NCI-H1694 treated with DMSO at 0.1 percent for 48 hours (cell line): Measurements from ENCODE around the gene TGOLN2.

Source experiments
- DNase-seq: peaks from one replicate; lab custom pipeline; 2025; lab: John Stamatoyannopoulos, UW

Gene TGOLN2

DNA sequence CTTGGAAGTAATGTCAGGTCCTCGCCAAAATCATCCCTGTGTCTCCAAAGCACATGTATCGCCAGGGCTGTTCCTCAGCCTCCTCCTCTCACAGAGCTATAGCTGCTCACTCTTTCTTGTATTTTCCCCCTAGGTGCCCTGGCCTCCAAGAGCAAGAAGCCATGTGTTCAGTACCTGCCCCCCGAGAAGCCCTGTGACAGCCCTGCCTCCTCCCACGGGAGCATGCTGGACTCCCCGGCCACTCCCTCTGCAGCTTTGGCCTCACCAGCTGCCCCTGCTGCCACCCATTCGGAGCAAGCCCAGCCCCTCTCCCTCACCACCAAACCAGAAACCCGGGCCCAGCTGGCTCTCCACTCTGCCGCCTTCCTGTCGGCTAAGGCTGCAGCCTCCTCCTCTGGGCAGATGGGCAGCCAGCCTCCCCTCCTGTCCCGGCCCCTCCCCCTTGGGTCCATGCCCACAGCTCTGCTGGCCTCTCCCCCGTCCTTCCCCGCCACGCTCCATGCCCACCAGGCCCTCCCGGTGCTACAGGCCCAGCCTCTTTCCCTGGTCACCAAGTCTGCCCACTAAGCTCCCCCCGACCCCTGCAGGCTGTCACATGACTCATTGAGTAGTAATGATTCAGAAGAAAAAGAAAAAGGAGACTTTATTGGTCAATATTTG lies 18.8 kb downstream of the TGOLN2 start:
- peak; percentile 56 for DNase-seq

DNA sequence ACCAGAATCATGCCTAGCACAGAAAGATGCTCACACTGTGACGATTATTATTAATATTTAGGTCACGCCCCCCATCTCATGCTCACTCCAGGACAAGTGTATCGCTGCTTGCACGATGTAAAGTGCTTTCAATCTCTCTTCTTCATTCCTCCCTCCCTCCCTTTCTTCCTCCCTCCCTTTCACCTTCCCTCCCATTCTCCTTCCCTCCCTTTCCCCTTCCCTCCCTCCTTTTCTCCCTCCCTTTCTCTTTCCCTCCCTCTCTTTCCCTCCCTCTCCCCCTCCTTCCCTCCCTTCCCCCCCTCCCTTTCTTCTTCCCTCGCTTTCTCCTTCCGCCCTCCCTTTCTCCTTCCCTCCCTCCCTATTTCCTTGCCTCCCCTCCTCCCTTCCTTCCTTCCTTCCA lies 19.6 kb downstream of the TGOLN2 start:
- DNase-seq = no peak

DNA sequence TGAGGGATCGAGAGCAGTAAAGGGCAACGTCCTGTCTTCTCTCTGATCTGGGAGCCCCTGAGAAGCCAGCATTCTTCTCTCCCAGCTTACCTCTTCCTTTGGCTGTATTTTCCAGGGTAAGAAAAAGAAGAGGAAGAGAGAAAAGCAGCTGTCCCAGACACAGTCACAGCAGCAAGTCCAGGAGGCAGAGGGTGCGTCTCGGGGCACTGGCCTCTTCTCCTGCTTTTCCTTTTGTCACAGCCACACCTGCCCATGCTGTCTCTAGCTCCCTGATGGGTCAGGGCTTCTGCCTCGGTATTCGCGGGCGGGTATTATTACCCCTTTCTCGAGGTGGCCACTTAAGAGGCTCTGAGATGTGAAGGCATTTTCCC lies 20.3 kb downstream of the TGOLN2 start:
- DNase-seq = no peak

DNA sequence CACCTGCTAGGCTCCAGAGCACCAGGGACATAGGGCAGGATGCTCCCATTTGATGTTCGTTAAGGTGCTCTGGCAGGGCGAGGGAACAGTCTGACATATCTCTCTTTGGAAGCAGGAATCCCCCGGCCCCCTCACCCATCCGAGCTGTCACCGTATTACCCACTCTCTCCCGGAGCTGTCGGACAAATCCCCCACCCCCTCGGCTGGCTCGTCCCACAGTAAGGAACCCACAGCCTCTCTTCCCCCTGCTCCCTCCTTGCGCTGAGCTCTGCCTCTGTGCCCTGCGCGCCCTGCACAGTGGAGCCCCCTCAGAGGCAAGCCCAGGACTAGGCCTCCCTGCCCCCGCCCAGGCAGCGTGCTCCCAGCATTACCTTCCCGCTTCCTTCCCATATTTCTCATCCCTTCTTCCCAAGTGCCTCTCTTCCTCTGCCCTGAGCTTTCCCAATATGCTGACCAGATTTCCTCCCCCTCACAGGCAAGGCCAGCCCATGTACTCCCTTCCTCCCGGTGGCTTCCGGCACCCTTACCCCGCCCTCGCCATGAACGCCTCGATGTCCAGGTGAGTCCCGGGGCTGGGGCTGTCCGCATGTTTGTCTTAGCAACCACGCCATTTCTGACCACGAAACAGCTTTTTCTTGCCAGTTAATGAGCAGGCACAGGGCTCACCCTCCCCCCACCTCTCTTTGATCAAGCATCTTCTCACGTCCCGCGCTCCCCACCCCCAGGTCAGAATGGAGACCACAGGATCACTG lies 23.8 kb downstream of the TGOLN2 start:
- no peak for DNase-seq

- DNase-seq = peak; percentile 41
These were observed 25.7 kb downstream of the TGOLN2 start for GRCh38 chr2:85302121-85302520.

GRCh38 chr2:85291425-85292023 lies 36.3 kb downstream of the TGOLN2 start:
- no peak for DNase-seq

- DNase-seq = no peak
These were observed 39.5 kb downstream of the TGOLN2 start for GRCh38 chr2:85288244-85288725.

DNA sequence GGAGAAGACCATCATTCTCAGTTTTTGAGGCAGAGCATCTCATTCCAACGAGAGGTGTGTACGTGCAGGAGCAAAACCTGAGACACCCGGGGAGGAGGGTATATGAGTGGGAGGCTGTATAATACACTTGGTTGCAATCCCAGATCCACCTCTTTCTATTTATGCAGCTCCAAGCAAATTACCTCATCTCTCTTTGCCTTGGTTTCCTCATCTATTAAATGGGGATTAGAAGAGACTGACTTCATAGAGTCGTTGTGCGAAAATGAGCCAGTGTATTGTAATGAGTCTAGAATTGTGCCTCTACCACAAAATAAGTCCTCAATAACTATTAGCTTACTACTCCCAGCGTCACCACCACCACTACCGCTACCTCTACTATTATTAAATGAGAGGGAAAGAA lies 40.1 kb downstream of the TGOLN2 start:
- DNase-seq = no peak

DNA sequence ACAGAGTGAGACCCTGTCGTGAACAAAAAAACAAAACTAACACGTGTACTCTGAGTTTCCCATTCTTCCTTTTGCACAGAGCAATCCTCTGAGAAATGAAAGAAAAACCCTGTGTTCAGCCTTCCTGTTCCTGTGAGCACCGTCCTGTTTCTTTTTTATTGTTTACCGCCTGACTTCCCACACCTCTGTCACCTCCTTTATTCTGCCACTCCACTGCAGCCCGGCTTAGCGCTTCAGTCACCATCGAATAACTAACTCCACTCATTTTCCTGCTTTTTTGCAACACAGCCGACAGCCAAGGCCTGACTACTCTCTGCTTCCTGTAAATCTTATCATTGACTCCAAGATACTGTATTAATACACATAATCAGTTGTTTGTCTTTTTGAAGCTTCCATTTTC lies 40.9 kb downstream of the TGOLN2 start:
- no peak for DNase-seq

DNA sequence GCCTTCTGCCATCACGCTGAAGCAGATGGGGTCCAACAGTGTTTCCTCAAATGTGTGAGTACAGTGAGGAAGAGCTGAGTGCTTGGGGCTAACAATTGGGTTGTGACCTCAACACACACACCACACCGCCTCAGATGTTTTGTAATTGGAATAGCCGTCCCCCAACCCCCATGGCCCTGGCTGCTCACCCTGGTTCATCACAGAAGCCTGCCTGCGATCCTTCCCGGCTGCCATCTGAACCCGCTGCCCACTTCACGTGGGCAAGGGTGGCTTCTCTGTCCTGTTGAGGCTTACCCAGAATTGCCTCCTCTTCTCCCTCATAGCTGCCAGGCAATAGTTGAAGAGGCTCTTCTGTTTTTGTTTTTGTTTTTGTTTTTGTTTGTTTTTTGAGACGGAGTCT lies 44.1 kb downstream of the TGOLN2 start:
- no peak for DNase-seq

DNA sequence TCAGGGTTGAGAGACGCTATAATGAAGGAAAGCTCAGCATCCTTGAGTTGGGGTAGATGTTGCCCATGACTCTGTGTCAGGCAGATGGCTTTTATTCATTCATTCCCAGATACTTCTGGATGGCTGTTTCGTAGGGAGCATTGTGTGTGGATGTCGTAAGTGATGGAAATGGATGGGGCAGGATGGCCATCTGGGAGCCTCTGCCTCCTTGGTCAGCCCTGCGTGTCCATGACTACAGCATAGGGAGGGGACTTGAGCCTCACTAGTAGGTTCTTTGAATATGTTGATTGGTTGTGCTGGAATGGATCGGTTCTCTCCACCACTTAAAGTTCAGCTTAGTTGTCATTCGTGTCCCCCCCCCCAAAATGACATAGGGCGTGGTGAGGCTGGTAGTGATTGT lies 44.9 kb downstream of the TGOLN2 start:
- DNase-seq = no peak

DNA sequence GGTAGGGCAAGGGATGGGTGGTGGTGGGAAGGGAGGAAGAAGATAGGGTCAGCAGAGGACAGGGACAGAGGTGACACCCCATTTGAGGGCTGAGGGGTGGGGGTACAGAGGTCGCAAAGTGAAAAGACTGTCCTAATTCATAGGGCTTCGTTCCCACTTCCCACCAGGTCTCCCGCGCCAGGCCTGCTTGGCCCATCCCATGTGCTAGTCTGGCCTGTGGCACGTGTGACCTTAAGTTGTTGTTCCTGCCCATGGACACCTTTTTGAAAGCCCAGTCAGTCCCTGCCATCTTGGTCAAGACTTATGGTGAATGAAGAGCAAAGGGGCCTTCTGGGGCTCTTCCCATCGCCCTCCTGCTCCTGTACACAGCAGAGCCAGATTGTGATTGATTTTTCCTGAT lies 46.2 kb downstream of the TGOLN2 start:
- no peak for DNase-seq

GRCh38 chr2:85278361-85278760 lies 49.4 kb downstream of the TGOLN2 start:
- DNase-seq = no peak

DNA sequence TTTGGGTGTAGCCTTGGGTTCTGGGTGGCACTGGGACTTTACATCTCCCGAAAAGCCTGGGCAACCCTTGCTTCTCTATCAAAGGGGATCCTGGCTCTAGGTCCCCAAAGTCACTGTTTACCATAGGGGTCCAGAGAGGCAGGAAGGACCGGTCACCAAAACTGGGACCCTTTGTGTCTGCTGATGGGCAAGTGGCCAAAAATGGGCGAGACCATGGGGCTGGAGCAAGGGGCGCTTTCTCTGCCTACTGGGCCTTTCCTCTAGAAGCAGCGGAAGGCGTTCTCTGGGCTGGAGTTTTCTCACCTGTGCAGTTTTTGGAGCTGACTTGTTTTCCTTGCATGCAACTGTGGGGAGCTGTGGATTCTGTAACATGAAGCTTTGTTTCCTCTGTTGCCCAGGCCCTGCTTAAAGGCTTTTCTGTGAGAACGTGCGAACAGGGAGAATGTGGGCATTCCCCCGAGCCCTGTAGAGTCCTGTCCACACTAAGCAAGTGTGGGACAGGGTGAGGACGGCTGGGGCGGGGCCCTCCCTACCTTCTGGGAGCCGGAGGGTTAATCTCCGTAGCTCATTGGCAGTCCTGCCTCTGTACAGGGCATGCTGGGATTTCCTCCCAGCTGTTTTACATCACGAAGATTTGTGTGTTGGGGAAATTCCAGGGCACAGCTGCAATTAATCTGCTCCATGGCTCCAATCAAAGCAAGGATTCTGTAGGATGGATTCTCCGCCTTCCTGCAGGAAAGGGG lies 50.2 kb downstream of the TGOLN2 start:
- DNase-seq = no peak

- no peak for DNase-seq
These were observed 51.1 kb downstream of the TGOLN2 start for GRCh38 chr2:85276571-85277118.

- DNase-seq = no peak
These were observed 51.7 kb downstream of the TGOLN2 start for GRCh38 chr2:85275984-85276540.

DNA sequence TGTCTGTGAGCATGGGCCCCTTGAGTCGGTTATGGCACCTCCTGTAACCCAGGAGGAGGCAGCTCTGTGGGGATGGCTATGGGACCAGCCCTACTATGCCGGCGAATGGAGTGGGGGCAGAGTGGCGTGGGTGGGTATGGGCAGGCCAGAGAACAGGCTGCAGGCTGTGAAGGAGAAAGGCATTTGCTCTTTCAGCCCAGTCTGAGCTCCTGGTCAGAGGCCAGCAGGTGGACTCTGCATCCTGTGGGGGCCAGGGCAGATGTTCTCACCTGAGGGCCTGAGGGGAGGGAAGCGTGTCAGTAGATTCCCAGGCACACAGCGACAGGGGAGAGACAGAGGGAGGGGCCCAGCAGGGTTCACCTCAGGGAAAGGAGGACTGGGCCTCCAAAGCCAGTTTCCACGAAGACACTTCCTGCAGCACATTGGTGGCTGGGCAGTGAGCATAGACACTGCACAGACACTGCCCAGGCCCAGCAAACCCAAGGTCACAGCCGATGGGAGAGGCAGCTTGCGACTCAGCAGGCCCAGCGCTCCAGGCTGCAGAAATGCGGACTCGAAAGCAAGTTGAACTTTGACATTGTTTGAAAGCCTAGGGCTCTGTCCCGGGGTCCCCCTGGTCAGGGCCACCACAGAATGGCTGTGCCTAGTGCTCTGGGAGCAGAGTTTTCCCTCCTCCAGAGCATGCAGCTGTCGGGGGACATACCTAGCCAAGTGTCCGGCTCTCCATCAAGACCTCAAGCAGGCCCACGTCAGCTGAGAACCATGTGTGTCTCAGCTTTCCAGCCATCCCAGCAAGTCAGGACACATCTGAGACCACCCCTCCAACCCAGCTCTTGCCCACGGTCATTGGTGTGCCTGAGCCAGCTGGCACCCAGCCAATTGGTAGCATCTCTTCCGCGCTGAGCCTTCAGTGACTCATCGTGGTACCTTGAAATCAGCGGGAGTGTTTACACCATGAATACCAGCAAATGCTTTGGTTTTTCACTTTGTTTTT lies 53.8 kb downstream of the TGOLN2 start:
- peak; percentile 33 for DNase-seq

GRCh38 chr2:85272357-85272756 lies 55.4 kb downstream of the TGOLN2 start:
- no peak for DNase-seq

DNA sequence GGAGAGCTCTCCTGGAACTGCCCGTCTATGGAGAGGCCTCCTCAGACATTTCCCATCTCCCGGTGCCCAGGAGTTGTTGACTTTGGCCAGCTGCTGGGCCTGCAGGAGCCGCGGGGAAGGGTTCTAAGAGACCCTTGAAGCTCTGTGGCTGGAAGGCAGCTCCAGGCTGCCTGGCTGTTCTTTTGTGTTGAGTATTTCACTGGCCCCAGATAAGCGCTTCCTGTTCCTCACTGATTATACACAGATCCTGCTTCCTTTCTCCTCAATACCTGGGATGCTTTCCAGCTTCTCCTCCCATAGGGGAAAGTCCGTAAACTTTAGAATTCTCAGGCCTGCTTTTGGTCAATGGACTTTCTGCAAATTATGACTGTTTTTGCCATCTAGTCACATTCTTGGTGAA lies 57.8 kb downstream of the TGOLN2 start:
- no peak for DNase-seq
